ENCODE data around the gene PAK4.
"Not testable (repeated sequence)": the region's sequence is repeated elsewhere in the genome, so short reads cannot be mapped to it uniquely, and the experiment has no call there.

PAK4 gene

GRCh38 chr19:39207293-39207836 is 81.8 kb downstream of the PAK4 start:
- DNase-seq (ENCODE audit: low spot score): no peak

GRCh38 chr19:39208175-39208795 is 82.7 kb downstream of the PAK4 start:
- no peak for DNase-seq (ENCODE audit: low spot score)

GRCh38 chr19:39209196-39209595 is 83.6 kb downstream of the PAK4 start:
- no peak for DNase-seq (ENCODE audit: low spot score)

- no peak for DNase-seq (ENCODE audit: low spot score)
These were observed 86.3 kb downstream of the PAK4 start for GRCh38 chr19:39211731-39212374.

GRCh38 chr19:39212375-39212742 is 86.8 kb downstream of the PAK4 start:
- DNase-seq (ENCODE audit: low spot score): no peak

GRCh38 chr19:39215323-39215722 is 89.7 kb downstream of the PAK4 start:
- not testable (repeated sequence) for DNase-seq (ENCODE audit: low spot score)

- no peak for DNase-seq (ENCODE audit: low spot score)
These were observed 91.5 kb downstream of the PAK4 start for GRCh38 chr19:39217094-39217493.

GRCh38 chr19:39218230-39219007 is 92.8 kb downstream of the PAK4 start:
- no peak for DNase-seq (ENCODE audit: low spot score)

GRCh38 chr19:39219108-39219507 is 93.5 kb downstream of the PAK4 start:
- not testable (repeated sequence) for DNase-seq (ENCODE audit: low spot score)

- DNase-seq (ENCODE audit: low spot score): no peak
These were observed 98.2 kb downstream of the PAK4 start for GRCh38 chr19:39223703-39224279.

GRCh38 chr19:39224910-39225309 is 99.3 kb downstream of the PAK4 start:
- no peak for DNase-seq (ENCODE audit: low spot score)

Measured in germinal center (tissue), 1 donor.